NCI-H460 (cell line): ENCODE results near the gene AMMECR1. TPM values are rescaled to one million over a fixed set of nuclear protein-coding genes. Genes with fewer than 3 reads are reported as not detected.

Experiments used
- DNase-seq: peaks from one replicate; pipeline ENCODE4 v3.0.0-alpha.2; 2016; ENCODE audit warnings: low read depth; ENCODE audit errors: extremely low read depth
- total RNA-seq: library from RNA; depleted of rRNA; stranded (reverse); fragments of >200 nt; shearing (Covaris generic); gene quantifications from 2 replicates; pipeline ENCODE4 v1.2.3, GENCODE V29; 2014

The AMMECR1 gene
- total RNA-seq, 1 experiment from 2014 or later = 30.0 TPM

DNA sequence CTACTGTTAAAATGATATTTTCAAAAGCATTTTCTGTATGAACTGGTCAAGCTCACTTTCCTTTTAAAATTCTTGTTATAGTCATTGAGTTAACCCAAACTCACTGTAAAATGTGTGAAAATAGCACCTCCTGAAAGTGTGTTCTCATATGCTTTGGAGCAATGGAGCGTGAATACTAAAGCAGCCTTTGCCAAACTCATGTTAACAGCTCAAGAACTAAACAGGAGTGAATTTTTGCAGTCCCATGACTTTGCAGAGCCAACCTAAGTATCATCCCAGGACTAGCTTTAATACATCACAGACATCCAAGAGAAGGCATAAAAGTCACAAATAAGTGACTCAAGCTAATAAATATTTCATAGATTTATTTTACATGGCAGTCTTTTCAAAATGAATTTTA, 2.3 kb downstream of the AMMECR1 start:
- DNase-seq = no peak

DNA sequence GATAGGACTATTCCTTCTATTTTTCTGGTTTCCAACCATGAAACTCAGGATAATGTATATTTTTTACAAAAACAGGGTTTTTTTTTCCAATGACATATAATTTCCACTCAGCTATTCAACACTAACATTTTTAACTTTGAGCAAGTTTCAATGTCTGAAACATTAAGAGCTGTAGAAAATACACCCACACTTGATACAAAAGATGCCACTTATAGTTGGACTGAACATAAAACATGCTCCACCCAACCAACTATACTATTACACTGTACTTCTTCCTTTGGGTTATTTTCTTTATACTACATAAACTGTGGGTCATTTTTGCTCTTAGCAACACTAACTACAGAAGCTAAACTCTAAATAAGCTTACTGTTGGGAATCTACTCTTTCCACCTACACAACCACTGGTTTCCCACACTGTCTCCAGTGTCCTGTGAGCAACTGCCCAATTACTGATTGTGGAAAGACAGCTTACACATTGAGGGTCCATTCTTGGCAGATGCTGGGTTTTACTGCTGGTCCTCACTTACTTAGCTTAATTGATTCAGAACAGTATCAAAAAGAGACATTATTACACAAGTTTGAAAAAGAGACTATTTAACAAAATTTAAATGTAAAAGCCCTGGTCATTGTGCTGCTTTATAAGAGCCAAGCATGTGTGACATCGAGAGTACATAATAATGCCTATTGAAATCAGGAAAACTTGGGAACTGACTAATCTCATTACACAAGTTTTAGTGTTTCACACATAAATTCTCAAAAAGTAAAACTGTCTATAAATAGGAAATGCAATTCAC, 6.3 kb downstream of the AMMECR1 start:
- DNase-seq = no peak

DNA sequence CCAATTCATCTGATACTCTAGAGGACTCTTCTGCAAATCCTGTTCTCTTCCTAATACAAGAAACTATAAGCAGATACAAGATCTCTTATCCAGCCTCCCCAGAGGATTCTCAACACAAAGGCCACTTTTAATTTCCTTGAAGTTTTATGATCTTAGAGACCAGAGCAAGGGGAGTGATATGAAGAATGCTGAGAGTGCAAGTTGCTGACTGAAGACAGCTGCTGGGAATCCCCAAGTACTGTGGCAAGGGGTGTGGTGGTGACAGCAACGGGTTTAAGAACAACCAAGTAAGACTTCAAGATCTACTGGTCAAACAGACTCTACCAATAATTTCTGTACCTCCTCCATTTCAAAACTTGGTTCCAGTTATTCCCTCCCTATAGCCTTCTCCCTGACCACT, 7.0 kb downstream of the AMMECR1 start:
- no peak for DNase-seq

- no peak for DNase-seq
Observed at GRCh38 chrX:110310000-110310790, 7.7 kb downstream of the AMMECR1 start.

GRCh38 chrX:110308220-110308619, 9.7 kb downstream of the AMMECR1 start:
- no peak for DNase-seq

DNA sequence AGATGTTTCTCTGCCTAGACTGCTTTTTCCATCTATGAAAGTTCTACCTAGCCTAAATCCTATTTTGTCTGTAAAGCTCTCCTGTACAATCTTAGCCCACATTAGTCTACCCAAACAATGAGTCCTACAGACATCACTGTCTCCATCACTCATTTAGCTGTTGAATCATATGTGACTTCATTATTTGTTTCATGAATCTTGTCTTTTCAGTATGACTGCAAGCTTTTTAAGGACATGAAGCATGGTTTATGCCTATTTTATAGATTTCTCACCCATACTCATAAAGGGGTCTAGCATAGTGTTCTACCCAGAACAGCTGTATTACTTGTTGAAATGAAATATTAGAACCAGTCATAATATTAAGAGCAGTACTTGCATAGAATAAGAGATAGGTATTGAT, 13.0 kb downstream of the AMMECR1 start:
- DNase-seq = no peak

GRCh38 chrX:110304371-110304770, 13.5 kb downstream of the AMMECR1 start:
- DNase-seq = no peak

- DNase-seq = no peak
Observed at GRCh38 chrX:110302975-110303374, 14.9 kb downstream of the AMMECR1 start.

DNA sequence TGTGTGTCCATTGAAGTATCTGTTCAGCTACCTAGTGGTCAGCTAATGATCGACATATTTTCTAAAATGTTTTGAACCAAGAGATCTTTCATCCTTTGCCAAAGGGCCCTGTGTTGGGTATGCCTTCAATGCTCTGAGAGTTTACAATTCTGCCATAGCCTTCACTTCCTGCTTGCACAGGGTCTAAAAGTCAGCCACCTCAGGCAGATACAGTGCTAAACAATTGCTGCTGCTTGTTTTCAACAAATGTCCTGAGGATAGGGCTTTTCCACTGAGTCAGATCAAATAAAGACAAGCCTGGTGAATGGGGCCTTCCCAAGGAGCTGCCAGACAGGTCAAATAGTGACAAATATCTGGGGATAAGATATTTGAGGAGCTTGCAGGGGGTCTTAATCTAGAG, 16.7 kb downstream of the AMMECR1 start:
- DNase-seq = no peak

GRCh38 chrX:110294087-110294486, 23.8 kb downstream of the AMMECR1 start:
- DNase-seq = no peak

DNA sequence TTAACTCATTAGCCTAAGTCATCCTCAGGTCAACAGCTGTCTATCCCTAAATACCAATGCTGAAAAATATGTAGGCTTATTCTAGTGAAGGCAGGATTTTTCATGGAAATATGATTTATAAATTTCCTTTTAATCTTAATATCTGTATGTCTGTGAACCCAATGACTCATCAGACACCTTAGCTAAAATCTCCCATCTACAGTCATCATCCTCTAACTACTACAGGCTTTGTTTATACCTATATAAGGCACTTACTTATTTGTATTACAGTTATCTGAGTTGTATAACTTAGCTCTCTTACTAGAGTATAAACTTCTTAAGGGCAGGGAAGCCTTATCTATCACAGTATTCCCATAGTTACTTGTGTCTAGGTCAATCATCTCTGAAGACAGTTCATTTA, 24.2 kb downstream of the AMMECR1 start:
- DNase-seq = no peak

DNA sequence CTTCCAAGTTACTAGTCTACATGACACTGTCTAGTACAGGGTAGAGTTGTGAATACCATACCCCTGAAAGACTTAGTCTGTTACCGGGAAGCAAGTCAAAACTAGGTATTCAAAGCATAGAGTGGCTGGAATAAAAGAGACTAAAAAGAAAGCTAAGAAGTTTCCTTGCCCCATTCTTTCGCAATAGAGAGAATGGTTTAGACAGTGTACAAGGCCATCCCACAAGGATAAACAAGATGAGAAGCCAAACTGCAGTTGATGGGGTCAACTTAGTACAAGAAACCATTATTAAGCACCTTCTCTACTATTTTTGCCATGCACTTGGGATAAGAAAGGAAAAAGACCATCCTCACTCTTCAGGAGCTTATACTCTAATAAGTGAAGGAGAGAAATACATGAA, 30.3 kb downstream of the AMMECR1 start:
- no peak for DNase-seq

DNA sequence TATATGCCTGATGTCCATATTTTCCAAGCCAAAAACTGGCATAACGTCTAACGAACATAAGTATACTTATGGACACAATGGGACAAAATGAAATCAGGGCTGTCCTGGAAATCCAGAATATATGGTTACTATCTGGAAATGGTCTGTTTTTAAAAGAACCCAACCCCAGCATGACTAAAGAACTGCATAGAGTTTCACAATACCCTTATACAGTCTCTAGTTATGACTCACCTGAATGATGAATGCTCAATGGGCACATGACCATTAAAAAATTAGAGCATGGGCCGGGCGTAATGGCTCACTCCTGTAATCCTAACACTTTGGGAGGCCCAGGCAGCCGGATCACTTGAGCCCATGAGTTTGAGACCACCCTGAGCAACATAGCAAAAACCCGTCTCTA, 31.8 kb downstream of the AMMECR1 start:
- DNase-seq = peak; percentile 52

- no peak for DNase-seq
Observed at GRCh38 chrX:110284159-110284558, 33.7 kb downstream of the AMMECR1 start.

- no peak for DNase-seq
Observed at GRCh38 chrX:110282922-110283321, 35.0 kb downstream of the AMMECR1 start.

DNA sequence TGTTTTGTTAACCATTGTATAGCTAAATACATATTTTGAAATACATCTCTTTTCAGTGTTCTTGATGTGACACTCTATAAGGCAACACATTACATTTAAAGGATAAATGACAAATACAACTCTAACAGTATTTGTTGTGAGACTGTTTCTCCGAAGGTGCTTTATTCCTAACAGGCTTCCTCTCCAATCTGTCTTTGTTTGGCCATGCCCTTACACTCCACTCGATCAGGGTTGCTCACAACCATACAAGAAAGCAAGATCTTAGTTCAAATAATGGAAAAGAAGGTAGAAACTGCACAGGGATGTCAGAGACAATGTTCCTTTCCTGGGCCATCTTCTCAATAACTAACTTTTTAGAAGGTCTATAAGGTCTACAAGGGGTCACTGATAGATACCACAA, 36.5 kb downstream of the AMMECR1 start:
- DNase-seq = no peak

DNA sequence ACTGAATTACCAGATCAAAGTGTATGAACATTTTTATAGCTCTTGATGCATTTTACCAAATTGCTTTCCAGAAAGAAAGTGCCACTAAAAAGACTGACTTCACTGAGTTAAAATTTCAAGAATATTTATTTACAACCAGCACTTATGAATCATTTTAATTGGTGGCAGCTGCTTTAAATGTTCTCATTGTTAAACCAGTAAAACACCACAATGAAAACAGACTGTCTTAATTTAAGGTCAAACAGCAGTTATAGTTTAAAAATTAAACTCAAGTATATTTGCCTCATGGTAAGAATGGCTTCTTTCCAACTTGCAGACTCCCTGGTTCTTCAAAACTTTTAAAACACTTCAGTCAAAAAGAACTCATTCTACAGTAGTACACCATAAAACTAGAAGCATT, 36.9 kb downstream of the AMMECR1 start:
- no peak for DNase-seq

GRCh38 chrX:110277609-110278008, 40.3 kb downstream of the AMMECR1 start:
- no peak for DNase-seq

DNA sequence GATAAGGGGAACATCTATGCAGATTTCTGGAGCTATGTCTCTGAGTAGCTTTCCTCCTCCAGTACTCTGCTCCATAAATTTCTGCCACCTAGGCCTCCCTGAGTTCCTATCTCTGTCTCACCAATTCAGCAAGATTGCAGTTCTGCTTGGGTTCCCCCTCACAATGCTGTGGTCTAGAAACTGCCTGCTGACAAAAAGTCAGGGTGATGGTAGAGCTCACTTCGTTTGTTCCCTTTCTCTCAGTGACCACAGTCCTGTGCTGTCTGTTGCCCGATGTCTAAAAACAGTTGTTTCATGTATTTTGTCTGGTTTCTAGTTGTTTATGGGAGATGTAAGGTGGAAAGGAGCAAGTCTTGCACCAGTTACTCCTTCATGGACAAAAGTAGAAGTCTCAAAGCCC, 41.1 kb downstream of the AMMECR1 start:
- no peak for DNase-seq

DNA sequence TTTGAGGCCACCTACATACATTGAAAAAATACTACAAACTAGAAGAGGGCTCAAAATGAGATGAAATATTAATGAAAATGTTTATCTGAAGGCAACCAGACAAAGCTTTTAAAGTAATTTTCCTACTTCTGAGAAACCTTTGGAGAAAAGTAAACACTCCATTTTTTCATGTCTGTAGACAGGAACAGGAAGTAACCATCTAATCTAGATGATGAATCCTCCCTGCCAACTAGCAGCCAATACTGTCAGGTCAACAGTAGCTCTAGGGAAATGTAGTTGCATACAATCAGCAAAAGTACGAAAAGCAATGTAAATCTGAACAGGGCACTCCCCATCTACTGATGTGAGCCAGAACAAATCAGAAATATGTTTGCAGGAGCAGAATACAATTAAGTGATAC, 49.0 kb downstream of the AMMECR1 start:
- no peak for DNase-seq

DNA sequence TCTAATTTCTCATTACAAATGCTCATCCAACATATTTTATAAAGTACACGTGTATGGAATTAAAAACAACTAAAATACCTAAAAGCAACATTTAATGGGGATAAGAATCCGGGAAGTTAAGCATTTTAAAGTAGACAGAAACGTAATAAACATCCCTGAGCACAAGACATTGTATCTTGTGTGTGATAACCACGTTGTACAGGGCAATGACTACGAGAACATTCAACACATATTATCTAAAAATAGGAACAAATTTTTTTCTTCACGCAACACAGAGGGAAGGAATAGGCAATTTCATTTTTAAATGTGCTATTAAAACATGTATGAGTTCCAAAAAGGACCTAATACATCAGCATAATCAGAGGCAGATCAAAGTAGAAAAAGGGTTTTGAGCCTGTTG, 49.5 kb downstream of the AMMECR1 start:
- DNase-seq = no peak

- DNase-seq = no peak
Observed at GRCh38 chrX:110267874-110268273, 50.0 kb downstream of the AMMECR1 start.
